NCI-H2196 (cell line): ENCODE data around the gene MANEAL.

ENCODE experiments used
- DNase-seq: peaks from one replicate; lab custom pipeline; 2025; ENCODE audit not compliant: unreplicated experiment; lab: John Stamatoyannopoulos, UW

MANEAL gene

DNA sequence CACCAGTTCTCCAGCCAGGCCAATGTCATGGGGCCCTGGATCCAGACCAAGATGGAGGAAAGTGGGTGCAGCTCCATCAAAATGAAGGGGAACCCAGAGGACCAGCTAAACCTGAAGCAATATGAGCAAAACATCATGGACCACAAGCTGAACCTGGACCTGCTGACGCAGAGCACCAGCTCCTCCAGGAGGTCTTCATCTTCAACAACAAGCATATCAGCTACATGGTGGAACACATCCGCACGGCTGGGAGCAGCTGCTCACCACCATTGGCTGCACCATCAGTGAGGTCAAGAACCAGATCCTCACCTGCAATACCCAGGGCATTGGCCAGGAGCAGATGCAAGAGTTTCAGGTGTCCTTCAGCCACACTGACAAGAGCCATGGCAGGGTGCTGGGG lies 15.0 kb upstream of the MANEAL start:
- no peak for DNase-seq

DNA sequence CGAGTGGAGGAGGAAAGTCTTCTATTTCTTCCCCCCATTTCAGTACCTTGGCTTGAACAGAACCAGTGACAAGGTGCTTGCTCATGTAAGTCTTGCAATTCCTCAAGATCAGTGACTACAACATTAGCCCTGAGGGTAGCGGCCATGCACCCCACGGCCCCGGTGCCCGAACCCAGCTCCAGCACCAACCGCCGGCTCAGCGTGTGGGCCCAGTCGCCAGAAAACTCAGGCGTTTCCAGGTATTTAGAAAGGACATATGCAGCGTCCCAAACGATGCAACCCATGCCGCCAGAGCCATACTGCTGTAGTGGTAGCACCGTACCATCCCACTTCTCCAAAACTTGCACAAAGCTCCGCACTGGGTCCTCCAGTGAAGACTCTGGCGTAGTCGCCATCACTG lies 11.2 kb upstream of the MANEAL start:
- no peak for DNase-seq

DNA sequence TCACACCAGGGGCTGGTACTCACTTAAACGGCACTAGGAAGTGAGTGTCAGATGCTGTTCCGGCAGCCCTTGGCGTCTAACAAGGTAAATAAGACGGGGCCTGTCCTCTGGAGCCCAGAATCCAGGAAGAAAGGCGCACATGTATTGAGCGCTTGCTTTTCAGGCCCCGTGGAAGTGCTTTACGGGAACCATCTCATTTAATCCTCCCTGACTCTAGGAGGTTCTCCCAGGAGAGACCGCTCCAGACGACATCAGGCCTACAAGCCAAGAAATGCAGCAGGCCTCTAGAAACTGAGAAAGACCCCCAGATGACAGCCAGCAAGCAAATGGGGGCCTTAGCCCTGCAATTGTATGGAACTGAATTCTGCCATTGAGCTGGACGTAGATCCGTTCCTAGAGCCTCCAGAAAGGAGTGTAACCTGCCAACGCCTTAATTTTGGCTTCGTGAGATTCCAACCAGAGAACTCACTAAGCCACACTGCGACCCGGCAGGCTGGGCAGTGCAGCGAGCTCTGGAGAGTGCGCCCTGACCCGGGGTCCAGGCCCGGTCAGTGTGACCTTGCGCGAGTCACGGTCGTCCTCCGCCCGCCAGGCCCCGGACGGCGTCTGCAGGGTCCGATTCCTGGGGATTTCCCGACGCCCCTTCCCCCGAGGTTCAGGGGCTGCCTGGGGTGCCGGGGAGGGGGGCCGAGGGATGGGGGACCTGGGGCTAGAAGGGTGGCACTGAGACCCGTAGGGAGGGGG lies 532 bp upstream of the MANEAL start:
- DNase-seq = no peak

DNA sequence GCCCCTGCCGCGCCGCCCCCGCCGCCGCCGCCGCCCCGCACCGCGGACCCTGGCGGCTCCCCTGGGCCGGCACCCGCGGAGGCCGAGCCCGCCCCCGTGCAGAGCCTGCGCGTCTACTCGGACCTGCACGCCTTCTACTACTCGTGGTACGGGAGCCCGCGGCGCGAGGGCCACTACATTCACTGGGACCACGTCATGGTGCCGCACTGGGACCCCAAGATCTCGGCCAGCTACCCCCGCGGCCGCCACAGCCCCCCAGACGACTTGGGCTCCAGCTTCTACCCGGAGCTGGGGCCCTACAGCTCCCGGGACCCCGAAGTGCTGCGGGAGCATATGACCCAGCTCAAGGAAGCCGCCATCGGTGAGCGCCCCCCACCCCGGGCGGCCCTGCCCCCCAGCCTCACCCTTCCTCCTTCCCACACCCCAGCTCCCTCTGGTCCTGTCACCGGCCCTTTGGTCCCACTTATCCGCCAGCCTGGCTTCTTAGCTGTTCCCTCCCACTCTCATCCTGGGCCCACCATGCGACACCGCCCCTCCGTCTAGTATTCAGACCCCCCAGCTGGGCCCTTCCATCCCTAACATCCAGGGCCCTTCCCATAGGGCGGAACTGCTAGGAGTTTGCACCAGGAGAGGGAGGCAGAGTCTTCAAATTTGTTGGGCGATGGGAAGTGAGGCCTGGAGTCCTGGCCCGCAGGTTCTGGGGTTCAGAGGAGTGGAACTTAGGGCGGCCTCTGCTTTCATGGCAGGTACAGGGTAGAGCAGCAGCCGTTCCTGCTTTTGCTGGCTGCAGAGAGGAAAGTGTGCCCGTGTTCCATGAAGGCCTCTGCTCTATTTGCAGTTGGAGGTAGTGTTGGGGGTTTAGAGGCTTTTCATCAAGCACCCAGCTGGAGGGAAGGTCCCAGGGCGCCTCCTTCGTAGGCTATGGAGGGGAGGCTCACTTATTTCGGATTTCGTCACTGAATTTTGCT lies 1.0 kb downstream of the MANEAL start:
- no peak for DNase-seq

DNA sequence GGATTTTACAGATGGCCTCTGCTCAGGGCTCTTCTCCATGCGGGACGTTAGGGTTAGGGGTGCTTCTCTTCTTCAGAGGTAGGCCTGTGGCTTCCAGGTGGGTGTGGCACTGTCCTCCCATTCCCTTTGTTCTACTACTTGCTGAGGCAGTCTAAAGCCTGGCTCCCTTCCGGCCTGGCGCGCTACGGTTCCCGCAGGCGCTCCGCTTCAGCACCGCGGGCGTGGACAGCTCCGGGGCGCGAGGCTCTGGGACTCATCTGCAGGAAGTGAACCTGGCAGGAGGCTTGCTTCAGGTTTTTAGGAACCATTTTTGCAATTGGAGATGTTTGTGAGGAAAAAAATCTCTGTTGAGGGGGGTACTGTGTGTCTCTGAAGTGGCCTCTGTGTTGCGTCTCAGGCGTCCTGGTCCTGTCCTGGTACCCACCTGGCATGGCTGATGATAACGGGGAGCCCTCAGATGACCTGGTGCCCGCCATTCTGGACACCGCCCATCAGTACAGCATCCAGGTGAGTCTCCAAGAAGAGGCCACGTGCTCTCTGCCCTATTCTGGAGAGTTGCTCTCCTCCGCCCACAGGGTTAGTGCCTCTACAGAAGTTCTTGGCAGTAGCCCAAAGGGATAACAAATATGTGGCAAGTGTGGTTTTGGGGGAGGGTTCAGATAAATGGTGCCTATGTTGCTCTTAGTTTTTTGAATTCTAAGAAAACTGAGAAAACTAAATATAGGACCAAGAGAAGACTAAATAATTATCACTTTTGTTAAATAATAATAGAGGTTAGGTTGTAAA lies 1.9 kb downstream of the MANEAL start:
- peak; percentile 47 for DNase-seq

DNA sequence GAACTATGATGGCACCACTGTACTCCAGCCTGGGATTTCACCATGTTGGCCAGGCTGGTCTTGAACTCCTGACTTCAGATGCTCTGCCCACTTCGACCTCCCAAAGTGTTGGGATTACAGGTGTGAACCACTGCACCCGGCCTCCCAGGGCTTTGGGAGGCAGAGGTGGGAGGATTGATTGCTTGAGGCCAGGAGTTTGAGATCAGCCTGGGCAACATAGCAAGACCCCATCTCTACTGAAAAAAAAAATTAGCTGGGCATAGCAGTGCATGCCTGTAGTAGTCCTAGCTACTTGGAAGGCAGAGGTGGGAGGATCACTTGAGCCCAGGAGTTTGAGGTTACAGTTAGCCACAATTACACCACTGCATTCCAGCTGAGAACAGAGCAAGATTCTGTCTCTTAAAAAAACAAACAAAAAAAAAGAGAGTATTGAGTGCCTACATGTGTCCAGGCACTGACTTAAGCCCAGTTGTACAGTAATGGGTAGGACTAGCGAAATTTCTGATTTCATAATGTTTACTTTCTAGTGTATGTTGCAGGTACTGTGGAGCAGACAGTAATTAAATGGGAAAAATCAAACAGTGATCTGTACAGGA lies 4.2 kb downstream of the MANEAL start:
- DNase-seq = no peak

DNA sequence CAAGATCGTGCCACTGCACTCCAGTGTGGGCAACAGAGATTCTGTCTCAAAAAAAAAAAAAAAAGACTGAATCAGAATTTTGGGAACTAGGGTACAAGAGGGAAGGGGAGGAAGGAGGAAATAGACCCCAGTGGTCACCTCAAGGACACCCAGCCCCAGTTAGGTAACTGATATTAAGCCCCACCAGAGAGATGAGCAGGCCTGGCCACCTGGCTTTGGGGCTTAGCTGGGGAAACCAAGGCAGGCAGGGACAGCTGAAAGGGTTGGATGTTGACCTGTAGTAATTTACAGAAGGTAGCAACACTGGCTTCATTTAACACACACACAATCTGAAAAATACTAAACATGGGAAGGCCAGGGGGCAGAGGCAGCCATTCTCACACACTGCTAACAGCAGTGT lies 8.8 kb downstream of the MANEAL start:
- DNase-seq = no peak

DNA sequence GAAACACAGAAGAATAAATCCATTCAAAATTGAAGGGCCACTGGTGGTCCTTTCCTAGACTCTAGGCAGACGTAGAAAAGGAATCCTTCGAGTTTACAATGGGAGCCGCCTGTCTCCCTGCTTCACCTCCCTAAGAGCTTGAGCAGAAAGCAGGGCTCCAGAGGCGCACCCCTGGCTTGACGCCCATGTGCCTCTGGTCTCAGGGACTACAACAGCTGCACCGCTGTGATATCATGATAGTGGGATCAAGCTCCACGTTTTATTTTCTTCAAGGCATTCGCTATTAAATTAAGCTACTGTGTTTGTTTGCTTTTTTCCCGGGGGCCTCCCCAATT lies 13.5 kb downstream of the MANEAL start:
- DNase-seq = no peak

DNA sequence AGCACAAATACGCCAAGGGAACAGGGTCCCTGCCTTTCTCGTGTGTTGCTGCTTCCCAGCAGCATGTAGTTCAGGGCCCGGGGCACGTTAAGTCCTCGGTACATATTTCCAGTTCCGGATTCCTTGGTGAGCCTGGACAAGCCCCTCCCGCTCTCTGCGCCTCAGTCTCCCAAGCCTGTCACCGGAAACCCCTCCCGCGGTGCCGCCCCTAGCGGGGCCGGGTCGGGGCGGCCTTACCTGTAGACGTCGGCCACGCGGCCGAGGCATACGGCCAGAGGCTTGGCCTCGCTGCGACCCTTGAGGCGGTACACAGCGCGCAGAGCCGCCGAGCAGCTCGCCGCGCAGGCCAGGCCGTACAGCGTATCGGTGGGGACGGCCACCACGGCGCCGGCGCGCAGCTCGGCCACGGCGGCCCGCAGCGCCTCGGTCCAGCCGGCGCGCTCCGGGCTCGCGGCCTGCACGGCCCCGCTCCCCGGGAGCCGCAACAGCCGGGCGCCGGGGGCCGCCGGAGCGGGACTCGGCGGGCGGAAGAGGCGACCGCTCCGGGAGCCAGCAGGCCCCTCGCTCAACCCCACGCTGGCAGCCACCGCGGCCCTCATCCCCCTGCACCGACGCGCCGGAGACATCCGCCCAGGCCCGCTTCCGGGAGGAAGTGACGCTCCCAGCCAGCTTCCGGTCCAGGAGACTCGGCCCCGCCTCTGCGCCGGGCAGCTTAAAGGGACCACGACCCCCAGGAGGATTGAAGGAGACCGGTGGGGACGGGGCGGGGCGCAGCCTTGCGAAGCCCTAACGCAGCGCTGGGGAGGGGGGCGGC lies 14.1 kb downstream of the MANEAL start, which contains the start of the genes C1orf122 and YRDC:
Gene C1orf122 (plus strand): TSS at position 236 of the 814 bp plus-strand sequence. CDS start 615 bp downstream, outside the sequence.
Gene YRDC (minus strand): TSS at position 654 of the 814 bp plus-strand sequence. CDS start 28 bp downstream, at position 626.
- peak; percentile 93 for DNase-seq

DNA sequence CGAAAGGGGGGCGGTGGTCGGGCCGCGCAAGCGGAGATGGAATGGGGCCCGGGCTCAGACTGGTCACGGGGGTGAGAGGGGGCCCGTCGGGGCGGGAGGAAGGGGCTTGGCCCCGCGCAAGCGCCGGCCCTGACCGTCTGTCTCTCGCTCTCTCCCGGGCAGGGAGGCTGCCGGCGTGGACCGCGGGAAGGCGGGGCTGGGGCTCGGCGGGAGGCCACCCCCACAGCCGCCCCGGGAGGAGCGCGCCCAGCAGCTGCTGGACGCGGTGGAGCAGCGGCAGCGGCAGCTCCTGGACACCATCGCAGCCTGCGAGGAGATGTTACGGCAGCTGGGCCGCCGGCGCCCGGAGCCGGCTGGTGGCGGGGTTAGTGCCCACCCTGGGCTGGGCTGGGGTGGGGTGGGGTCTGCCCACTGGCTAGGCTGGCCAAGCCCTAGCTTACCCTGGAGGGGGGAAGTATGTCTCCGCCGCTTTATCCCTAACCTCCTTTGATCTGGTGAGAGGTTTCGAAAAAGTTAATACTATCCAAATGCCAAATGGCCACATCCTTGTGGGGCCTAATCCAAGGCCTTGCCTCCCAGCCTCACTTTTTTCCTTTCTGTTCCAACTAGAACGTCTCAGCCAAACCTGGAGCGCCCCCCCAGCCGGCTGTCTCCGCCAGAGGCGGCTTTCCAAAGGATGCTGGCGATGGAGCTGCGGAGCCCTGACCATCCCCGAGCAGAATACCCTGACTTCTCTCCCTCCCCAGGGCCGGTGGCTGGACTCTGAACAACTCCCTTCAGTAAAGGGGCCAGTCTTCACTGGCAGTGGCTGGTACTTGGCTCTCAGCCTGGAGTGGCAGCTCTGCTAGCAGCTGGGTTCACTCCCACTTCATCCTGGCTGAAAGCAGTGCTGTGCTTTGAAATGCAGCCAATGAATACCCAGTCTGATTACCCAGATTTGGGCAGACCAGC lies 15.0 kb downstream of the MANEAL start:
- peak; percentile 76 for DNase-seq

DNA sequence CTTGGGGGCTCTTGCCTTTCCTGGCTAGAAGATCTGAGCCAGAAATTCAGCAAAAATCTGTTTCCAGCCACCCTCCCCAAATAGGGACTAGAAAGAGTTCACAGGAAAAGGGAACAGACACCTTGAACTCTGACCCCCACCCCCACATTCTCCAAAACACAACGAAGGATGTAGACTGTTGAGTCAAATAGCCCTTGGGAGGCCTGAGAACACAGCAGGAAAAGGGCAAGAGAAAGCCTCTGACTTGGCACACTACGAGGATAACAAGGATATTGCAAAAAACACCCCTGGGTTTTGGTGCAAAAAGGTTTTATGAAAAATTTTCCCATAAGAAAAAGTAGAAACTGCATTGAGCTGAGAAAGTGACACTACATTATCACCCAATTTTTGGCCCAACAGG lies 16.3 kb downstream of the MANEAL start:
- no peak for DNase-seq

DNA sequence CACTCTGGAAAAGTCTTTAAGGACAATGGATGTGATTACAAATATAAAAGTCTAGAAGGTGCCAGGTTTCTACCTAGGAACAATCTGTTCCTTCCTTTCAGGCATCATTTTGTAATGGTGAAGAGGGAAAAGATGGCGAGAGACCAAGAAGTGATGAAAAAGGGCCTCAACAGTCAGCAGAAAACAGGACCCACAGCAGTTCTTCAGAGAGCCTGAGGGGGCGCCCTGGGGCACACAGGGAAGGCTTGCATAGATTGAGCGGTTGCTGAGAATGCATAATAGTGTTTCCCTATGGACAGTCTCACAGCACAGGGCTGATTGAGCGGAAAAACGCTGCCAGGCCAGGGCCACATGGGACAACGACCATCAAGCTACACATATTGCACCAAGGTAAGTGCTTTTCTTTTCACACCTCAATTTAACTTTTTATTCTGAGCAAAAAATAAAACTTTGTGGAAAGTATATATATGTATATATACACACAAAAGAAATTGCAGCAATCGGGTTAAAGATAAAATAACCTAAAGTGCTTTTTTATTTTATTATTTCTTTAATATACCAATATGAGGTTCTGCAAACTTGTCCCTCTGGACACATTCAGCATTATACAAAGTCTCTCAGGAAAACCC lies 17.5 kb downstream of the MANEAL start:
- DNase-seq = peak; percentile 83

DNA sequence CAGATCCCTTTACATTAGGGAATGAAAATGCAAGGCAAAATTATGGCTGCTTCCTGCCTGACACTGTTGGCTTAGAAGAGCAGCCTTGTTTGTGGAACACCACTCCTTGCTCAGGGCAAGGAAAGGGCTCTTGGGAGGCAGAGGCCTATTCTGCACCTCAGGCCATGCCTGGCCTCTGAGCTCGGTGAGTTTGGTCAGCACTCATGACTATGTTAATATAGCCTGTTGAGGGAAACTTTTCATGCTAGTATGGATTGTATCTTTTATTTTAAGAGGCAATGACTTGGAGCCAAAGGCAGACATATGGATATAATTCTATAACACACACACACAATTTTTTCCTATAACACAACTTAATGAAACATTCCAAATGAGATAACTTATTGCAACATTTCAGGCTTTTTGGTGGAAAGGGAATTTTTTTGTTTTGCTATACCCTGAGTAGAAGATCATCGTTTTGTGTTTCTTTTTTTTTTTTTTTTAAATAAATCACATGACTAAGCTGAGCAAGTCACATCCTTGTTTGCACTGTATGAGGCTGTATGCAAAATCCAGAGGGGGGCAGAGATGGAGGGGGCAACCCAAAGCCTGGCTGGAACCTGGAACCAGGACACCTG lies 20.0 kb downstream of the MANEAL start:
- DNase-seq = no peak

DNA sequence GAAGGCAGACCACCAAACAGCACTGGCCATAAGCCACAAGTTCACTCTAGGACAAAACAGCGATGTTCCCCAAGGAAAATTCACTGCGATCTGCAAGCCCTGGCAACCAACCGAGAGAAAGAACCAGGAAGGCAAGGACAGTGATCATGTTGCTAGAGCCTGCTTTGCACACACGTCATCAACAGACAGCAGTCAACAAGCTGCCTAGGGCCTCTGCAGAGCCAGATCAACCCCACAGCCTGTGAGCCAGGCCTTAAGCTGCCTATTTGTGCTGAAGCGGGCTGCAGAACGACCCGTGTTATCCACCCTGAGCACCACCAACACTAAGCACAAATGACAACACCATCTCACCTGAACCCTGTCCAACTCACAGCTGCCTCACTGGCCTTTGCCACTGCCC lies 20.6 kb downstream of the MANEAL start:
- no peak for DNase-seq

DNA sequence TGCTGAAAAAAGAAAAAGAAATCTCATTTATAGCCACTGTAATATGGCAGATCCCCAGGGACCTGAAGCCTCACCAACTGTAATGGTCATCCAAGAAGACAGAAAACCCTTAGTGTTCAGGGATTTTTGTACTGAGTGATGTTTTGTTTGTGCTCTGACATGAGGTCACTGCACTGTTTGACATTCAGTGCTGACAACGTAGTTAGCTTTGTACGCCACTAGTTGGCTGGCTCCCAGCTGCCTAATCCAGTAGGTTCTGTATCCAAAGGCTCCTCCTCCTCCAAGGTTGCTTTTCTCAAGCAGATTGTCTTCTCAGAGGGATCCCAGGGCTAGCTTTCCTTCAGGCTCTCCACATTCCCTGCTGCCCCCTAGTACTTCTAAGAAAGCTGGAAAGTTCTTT lies 23.8 kb downstream of the MANEAL start:
- peak; percentile 48 for DNase-seq

DNA sequence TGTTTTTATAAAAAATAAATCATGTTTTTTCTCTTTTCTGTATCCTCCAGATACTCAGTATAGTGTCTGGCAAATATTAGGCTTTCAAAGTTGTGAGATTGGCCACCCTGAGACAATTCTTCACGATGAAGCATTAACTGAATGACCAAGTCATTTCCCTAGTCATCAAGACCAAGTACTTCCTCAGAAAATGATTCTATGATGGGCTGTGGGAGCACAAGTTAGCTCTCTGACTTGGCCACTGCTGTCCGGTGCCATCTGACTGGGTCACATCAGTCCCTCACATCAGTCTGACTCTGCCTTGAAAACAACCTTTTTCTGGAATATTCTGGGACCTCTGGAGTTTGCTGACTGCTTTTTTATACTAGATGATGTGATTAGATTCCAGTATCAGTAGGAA lies 27.8 kb downstream of the MANEAL start:
- no peak for DNase-seq

DNA sequence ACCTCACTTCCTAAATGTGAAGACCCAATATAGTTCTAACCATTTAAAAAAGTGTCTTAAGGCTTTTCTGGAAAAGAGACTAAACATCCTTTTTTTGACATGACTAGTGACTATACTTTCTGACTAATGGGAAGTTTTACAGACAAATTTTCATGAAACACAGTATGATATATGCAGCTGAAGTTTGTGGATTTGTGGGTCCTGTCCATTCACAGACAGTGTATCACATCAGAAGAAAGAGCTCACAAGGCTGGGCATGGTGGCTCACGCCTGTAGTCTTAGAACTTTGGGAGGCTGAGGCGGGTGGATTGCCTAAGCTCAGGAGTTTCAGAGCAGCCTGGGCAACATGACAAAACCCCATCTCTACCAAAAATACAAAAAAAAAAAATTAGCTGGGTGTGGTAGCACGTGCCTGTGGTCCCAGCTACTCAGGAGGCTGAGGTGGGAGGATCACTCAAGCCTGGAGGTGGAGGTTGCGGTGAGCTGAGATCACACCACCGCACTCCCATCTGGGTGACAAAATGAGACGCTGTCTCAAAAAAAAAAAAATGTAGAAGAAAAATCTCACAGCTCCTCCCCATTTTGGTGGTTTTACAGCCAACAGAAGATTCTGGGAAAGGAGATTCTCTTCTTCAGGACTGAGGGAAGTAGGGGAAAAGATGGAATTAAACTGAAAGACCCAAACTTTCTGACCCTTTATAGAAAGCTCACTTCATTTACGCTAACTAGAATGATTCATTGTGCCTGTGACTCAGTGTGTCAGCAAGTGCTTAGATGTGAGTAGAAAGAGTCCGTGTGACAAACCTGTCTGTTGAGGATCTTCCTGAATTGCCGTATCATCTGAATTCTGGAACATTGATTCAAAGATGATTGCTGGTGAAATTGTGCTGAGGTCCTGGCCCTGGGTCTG lies 29.5 kb downstream of the MANEAL start:
- no peak for DNase-seq
